GM23338 (cell line): ENCODE results near the gene HRAS. TPM values are rescaled to one million over a fixed set of nuclear protein-coding genes. Genes with fewer than 3 reads are reported as not detected.

Experiments used
- ATAC-seq: fragments of 200-7000 bp; cut with Tn5 transposase; 3 replicates; pipeline ENCODE4 v1.9.1; 2020
- DNase-seq: peaks from one replicate; pipeline ENCODE4 v3.0.0-alpha.2; 2015; ENCODE audit warnings: low spot score
- H2AFZ ChIP-seq: fragments of 200-600 bp; sonication (generic); 2 replicates; pipeline ENCODE4 v1.8.0; 2016; ENCODE audit warnings: antibody characterized with exemption, mild to moderate bottlenecking, moderate library complexity
- H3F3A ChIP-seq: fragments of 200-600 bp; sonication (generic); replicated peaks from 2 replicates; pipeline ENCODE4 v1.8.0; 2017; ENCODE audit warnings: antibody characterized with exemption, mixed run types, low read depth
- H3K27ac ChIP-seq: fragments of 200-600 bp; sonication (generic); 2 replicates; pipeline ENCODE4 v1.6.1; 2016; ENCODE audit warnings: low read depth
- H3K27me3 ChIP-seq: fragments of 200-600 bp; sonication (generic); 2 replicates; pipeline ENCODE4 v1.8.0; 2016; ENCODE audit warnings: mild to moderate bottlenecking, mixed run types, moderate library complexity; ENCODE audit not compliant: insufficient read depth
- H3K36me3 ChIP-seq: fragments of 200-600 bp; sonication (generic); 2 replicates; pipeline ENCODE4 v1.8.0; 2016; ENCODE audit warnings: mild to moderate bottlenecking; ENCODE audit not compliant: insufficient read depth
- H3K4me1 ChIP-seq: fragments of 200-600 bp; sonication (generic); 2 replicates; pipeline ENCODE4 v1.8.0; 2016; ENCODE audit warnings: mild to moderate bottlenecking, moderate library complexity; ENCODE audit not compliant: insufficient read depth
- H3K4me2 ChIP-seq: fragments of 200-600 bp; sonication (generic); 2 replicates; pipeline ENCODE4 v1.7.1; 2017; ENCODE audit warnings: mixed run types
- H3K4me3 ChIP-seq: fragments of 200-600 bp; sonication (generic); 2 replicates; pipeline ENCODE4 v1.6.1; 2016; ENCODE audit warnings: mixed run types
- H3K79me2 ChIP-seq: fragments of 200-600 bp; sonication (generic); replicated peaks from 2 replicates; pipeline ENCODE4 v1.8.0; 2017; ENCODE audit warnings: mild to moderate bottlenecking; ENCODE audit not compliant: insufficient read depth
- H3K9me2 ChIP-seq: fragments of 200-600 bp; sonication (generic); 2 replicates; pipeline ENCODE4 v1.8.0; 2017; ENCODE audit not compliant: insufficient read depth
- H4K20me1 ChIP-seq: fragments of 200-600 bp; sonication (generic); replicated peaks from 2 replicates; pipeline ENCODE4 v1.8.0; 2017; ENCODE audit warnings: mild to moderate bottlenecking; ENCODE audit not compliant: insufficient read depth
- H3K27ac Mint-ChIP-seq: 2 replicates; pipeline ENCODE4 v1.8.0; 2020; ENCODE audit warnings: inconsistent platforms, mild to moderate bottlenecking, moderate library complexity, mixed read lengths
- H3K27me3 Mint-ChIP-seq: 3 replicates; pipeline ENCODE4 v1.8.0; 2022; ENCODE audit warnings: low read depth, mild to moderate bottlenecking, moderate library complexity, mixed read lengths, inconsistent platforms; ENCODE audit not compliant: insufficient read depth, poor library complexity
- H3K36me3 Mint-ChIP-seq: 3 replicates; pipeline ENCODE4 v1.8.0; 2021; ENCODE audit warnings: low read depth, mild to moderate bottlenecking, inconsistent platforms, moderate library complexity, mixed read lengths
- H3K4me1 Mint-ChIP-seq: 3 replicates; pipeline ENCODE4 v1.8.0; 2020; ENCODE audit warnings: mild to moderate bottlenecking, inconsistent platforms, mixed read lengths
- H3K4me3 Mint-ChIP-seq: 3 replicates; pipeline ENCODE4 v1.8.0; 2021; ENCODE audit warnings: moderate library complexity, mild to moderate bottlenecking, inconsistent platforms, mixed read lengths
- H3K9me3 Mint-ChIP-seq: 3 replicates; pipeline ENCODE4 v1.8.0; 2020; ENCODE audit warnings: moderate library complexity, mild to moderate bottlenecking, inconsistent platforms, mixed read lengths
- CREB1 ChIP-seq: fragments of 250-450 bp; sonication (Bioruptor Pico); IDR thresholded peaks from 2 replicates; pipeline ENCODE4 v1.5.0; 2020; ENCODE audit warnings: low read depth, mild to moderate bottlenecking, moderate library complexity
- EZH2 ChIP-seq: fragments of 200-600 bp; sonication (generic); IDR thresholded peaks from one replicate; pipeline ENCODE4 v1.8.0; 2017; ENCODE audit warnings: antibody characterized with exemption, mild to moderate bottlenecking, low read depth; ENCODE audit not compliant: unreplicated experiment
- EZH2phosphoT487 ChIP-seq: fragments of 200-600 bp; sonication (generic); IDR thresholded peaks from one replicate; pipeline ENCODE4 v1.8.1; 2018; ENCODE audit warnings: antibody characterized with exemption; ENCODE audit not compliant: unreplicated experiment
- JUNB ChIP-seq: IDR thresholded peaks from one replicate; pipeline ENCODE4 v1.6.1; 2016; ENCODE audit warnings: antibody characterized with exemption; ENCODE audit not compliant: unreplicated experiment
- NANOG ChIP-seq: IDR thresholded peaks from 2 replicates; pipeline ENCODE4 v1.6.1; 2016; ENCODE audit warnings: antibody characterized with exemption, borderline replicate concordance
- POLR2AphosphoS5 ChIP-seq: IDR thresholded peaks from 2 replicates; pipeline ENCODE4 v1.6.1; 2016; ENCODE audit warnings: antibody characterized with exemption, low read depth
- ZNF331 ChIP-seq: fragments of 250-450 bp; sonication (Bioruptor Pico); IDR thresholded peaks from 2 replicates; pipeline ENCODE4 v1.5.0; 2020; ENCODE audit warnings: low read depth, mild to moderate bottlenecking, moderate library complexity
- polyA plus RNA-seq: library from polyadenylated mRNA; unstranded; fragments of >200 nt; fragmentation: Nextera tagmentation; extraction: Ambion mirVana; gene quantifications from 2 replicates; pipeline ENCODE4 v1.2.1, GENCODE V29; 2016
- total RNA-seq: library from RNA; depleted of rRNA; stranded (reverse); fragments of >200 nt; shearing (Covaris generic); gene quantifications from 2 replicates; pipeline ENCODE4 v1.2.3, GENCODE V29; 2014
- TF ChIP-seq, protein P1 (sequence below): IDR thresholded peaks from 2 replicates; pipeline ENCODE4 v1.6.1; 2016; ENCODE audit warnings: antibody characterized with exemption
- TF ChIP-seq, protein P2 (sequence below): fragments of 250-450 bp; sonication (Bioruptor Pico); IDR thresholded peaks from 2 replicates; pipeline ENCODE4 v1.5.0; 2020; ENCODE audit warnings: mild to moderate bottlenecking, moderate library complexity
- TF ChIP-seq, protein P3 (sequence below), 2 experiments: fragments of 200-600 bp in 1 of 2; sonication (generic) in 1 of 2; conservative IDR thresholded peaks; 2 replicates each; pipeline versions ENCODE4 v1.5.1 to v1.6.1; 2016 to 2017; ENCODE audit warnings: antibody characterized with exemption in 2 of 2, low read depth in 2 of 2, mild to moderate bottlenecking in 2 of 2, moderate library complexity in 1 of 2
- TF ChIP-seq, protein P4 (sequence below): IDR thresholded peaks from one replicate; pipeline ENCODE4 v1.6.1; 2018; ENCODE audit warnings: antibody characterized with exemption; ENCODE audit not compliant: unreplicated experiment

Gene HRAS
- total and polyA plus RNA-seq, 2 experiments from 2014 or later, result 37.9 to 48.7 TPM

DNA sequence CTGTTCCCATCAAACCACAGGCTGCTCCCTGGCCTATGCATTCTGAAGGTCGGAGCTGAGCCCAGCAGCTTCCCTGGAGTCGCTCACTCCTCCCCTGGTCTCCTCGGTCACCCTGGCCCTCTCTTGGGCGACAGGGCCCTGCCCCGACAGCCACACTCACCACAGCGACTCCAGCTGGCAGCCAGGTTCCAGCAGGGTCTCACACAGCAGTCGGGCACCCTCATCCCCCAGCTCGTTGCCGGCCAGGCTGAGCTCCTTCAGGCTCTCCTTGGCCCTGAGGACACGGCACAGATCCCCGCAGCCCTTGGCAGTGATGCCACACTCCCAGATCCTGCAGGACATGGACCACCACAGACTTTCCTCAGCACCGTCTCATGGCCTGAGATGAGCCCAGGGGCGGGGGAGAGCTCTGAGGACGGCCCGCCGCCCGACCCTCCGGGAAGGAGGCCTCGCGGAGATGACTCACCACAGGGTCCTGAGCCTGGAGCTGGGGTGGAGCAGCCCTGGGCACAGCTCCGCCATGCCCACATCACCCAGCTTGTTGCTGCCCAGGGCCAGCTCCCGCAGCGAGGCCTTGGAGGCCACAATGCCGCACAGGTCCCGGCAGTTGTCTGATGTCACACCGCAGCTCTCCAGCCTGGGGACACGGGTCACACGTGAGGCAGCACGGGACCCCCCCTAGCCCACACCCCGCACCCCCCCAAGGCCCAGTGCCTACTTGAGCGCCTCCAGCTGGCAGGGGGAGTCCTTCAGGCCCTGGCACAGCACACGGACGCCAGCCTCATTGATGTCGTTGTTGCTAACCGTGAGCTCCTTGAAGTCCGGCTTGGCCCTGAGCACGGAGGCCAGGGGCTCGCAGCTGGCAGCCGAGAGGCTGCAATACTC is 36.8 kb downstream of the HRAS start:
- Histone ChIP-seq H3K27me3 (no peaks in the 10 kb centered on the region), H3K4me2 (no peak overlapping the region), H3K36me3 (no peaks in the 10 kb centered on the region), H3K4me1 (no peaks in the 10 kb centered on the region), H3K9me2 (no peaks in the 10 kb centered on the region), H3K79me2 (no peaks in the 10 kb centered on the region), H2AFZ (no peak overlapping the region), H3F3A (0 out of 2 replicates have a peak, but pooled peaks cover 8% of the 10 kb centered on the region), H4K20me1 (no peaks in the 10 kb centered on the region), H3K4me3 (no peak overlapping the region), H3K27ac (no peak overlapping the region)
- no peak overlapping the region for H3K27ac Mint-ChIP-seq
- no peak overlapping the region for H3K4me3 Mint-ChIP-seq
- H3K4me1 Mint-ChIP-seq, result no peaks in the 10 kb centered on the region; the same call in 2 of the 3 replicates
- H3K9me3 Mint-ChIP-seq, result peaks cover 21% of the 10 kb centered on the region
- ATAC-seq (no peak), DNase-seq (no peak)
- peaks cover 23% of the 10 kb centered on the region for H3K27me3 Mint-ChIP-seq
- H3K36me3 Mint-ChIP-seq, result peaks cover 54% of the 10 kb centered on the region
- no peak for TF ChIP-seq ZNF331 (CRISPR knock-in tag)
- TF ChIP-seq EZH2phosphoT487, result no peak
- no peak for TF ChIP-seq EZH2
- TF ChIP-seq, protein P1, sequence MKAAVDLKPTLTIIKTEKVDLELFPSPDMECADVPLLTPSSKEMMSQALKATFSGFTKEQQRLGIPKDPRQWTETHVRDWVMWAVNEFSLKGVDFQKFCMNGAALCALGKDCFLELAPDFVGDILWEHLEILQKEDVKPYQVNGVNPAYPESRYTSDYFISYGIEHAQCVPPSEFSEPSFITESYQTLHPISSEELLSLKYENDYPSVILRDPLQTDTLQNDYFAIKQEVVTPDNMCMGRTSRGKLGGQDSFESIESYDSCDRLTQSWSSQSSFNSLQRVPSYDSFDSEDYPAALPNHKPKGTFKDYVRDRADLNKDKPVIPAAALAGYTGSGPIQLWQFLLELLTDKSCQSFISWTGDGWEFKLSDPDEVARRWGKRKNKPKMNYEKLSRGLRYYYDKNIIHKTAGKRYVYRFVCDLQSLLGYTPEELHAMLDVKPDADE, result no peak
- no peak for TF ChIP-seq POLR2AphosphoS5
- TF ChIP-seq, protein P2, sequence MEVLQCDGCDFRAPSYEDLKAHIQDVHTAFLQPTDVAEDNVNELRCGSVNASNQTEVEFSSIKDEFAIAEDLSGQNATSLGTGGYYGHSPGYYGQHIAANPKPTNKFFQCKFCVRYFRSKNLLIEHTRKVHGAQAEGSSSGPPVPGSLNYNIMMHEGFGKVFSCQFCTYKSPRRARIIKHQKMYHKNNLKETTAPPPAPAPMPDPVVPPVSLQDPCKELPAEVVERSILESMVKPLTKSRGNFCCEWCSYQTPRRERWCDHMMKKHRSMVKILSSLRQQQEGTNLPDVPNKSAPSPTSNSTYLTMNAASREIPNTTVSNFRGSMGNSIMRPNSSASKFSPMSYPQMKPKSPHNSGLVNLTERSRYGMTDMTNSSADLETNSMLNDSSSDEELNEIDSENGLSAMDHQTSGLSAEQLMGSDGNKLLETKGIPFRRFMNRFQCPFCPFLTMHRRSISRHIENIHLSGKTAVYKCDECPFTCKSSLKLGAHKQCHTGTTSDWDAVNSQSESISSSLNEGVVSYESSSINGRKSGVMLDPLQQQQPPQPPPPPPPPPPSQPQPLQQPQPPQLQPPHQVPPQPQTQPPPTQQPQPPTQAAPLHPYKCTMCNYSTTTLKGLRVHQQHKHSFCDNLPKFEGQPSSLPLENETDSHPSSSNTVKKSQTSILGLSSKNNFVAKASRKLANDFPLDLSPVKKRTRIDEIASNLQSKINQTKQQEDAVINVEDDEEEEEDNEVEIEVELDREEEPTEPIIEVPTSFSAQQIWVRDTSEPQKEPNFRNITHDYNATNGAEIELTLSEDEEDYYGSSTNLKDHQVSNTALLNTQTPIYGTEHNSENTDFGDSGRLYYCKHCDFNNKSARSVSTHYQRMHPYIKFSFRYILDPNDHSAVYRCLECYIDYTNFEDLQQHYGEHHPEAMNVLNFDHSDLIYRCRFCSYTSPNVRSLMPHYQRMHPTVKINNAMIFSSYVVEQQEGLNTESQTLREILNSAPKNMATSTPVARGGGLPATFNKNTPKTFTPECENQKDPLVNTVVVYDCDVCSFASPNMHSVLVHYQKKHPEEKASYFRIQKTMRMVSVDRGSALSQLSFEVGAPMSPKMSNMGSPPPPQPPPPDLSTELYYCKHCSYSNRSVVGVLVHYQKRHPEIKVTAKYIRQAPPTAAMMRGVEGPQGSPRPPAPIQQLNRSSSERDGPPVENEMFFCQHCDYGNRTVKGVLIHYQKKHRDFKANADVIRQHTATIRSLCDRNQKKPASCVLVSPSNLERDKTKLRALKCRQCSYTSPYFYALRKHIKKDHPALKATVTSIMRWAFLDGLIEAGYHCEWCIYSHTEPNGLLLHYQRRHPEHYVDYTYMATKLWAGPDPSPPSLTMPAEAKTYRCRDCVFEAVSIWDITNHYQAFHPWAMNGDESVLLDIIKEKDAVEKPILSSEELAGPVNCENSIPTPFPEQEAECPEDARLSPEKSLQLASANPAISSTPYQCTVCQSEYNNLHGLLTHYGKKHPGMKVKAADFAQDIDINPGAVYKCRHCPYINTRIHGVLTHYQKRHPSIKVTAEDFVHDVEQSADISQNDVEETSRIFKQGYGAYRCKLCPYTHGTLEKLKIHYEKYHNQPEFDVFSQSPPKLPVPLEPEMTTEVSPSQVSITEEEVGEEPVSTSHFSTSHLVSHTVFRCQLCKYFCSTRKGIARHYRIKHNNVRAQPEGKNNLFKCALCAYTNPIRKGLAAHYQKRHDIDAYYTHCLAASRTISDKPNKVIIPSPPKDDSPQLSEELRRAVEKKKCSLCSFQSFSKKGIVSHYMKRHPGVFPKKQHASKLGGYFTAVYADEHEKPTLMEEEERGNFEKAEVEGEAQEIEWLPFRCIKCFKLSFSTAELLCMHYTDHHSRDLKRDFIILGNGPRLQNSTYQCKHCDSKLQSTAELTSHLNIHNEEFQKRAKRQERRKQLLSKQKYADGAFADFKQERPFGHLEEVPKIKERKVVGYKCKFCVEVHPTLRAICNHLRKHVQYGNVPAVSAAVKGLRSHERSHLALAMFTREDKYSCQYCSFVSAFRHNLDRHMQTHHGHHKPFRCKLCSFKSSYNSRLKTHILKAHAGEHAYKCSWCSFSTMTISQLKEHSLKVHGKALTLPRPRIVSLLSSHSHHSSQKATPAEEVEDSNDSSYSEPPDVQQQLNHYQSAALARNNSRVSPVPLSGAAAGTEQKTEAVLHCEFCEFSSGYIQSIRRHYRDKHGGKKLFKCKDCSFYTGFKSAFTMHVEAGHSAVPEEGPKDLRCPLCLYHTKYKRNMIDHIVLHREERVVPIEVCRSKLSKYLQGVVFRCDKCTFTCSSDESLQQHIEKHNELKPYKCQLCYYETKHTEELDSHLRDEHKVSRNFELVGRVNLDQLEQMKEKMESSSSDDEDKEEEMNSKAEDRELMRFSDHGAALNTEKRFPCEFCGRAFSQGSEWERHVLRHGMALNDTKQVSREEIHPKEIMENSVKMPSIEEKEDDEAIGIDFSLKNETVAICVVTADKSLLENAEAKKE, result no peak
- TF ChIP-seq, protein P3, sequence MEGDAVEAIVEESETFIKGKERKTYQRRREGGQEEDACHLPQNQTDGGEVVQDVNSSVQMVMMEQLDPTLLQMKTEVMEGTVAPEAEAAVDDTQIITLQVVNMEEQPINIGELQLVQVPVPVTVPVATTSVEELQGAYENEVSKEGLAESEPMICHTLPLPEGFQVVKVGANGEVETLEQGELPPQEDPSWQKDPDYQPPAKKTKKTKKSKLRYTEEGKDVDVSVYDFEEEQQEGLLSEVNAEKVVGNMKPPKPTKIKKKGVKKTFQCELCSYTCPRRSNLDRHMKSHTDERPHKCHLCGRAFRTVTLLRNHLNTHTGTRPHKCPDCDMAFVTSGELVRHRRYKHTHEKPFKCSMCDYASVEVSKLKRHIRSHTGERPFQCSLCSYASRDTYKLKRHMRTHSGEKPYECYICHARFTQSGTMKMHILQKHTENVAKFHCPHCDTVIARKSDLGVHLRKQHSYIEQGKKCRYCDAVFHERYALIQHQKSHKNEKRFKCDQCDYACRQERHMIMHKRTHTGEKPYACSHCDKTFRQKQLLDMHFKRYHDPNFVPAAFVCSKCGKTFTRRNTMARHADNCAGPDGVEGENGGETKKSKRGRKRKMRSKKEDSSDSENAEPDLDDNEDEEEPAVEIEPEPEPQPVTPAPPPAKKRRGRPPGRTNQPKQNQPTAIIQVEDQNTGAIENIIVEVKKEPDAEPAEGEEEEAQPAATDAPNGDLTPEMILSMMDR (conservative IDR thresholded peaks at IDR 0.05; ENCODE audit: low read depth in 2 of 2), result no peak
- TF ChIP-seq JUNB, result no peak
- TF ChIP-seq, protein P4, sequence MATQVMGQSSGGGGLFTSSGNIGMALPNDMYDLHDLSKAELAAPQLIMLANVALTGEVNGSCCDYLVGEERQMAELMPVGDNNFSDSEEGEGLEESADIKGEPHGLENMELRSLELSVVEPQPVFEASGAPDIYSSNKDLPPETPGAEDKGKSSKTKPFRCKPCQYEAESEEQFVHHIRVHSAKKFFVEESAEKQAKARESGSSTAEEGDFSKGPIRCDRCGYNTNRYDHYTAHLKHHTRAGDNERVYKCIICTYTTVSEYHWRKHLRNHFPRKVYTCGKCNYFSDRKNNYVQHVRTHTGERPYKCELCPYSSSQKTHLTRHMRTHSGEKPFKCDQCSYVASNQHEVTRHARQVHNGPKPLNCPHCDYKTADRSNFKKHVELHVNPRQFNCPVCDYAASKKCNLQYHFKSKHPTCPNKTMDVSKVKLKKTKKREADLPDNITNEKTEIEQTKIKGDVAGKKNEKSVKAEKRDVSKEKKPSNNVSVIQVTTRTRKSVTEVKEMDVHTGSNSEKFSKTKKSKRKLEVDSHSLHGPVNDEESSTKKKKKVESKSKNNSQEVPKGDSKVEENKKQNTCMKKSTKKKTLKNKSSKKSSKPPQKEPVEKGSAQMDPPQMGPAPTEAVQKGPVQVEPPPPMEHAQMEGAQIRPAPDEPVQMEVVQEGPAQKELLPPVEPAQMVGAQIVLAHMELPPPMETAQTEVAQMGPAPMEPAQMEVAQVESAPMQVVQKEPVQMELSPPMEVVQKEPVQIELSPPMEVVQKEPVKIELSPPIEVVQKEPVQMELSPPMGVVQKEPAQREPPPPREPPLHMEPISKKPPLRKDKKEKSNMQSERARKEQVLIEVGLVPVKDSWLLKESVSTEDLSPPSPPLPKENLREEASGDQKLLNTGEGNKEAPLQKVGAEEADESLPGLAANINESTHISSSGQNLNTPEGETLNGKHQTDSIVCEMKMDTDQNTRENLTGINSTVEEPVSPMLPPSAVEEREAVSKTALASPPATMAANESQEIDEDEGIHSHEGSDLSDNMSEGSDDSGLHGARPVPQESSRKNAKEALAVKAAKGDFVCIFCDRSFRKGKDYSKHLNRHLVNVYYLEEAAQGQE, result no peak
- no peak for TF ChIP-seq NANOG
- no peak for TF ChIP-seq CREB1 (CRISPR knock-in tag)
